HL-60/S4 treated with phorbol 12-myristate 13-acetate at 8.2 ng/mL for 4 days and 3 days (cell line): Measurements from ENCODE around the gene ZRANB1.

Experiments
- in situ Hi-C: fragments of 300-500 bp; cut with MboI; formaldehyde crosslinking; loops from 2 replicates; pipeline ENCODE4 v1.15.0; 2022; ENCODE audit warnings: low sequenced_read_pairs

Gene ZRANB1

GRCh38 chr10:125004571-125005311 is 62.8 kb downstream of the ZRANB1 start:
- in situ Hi-C loops: no loop called here

- in situ Hi-C loops: no loop called here
Measured at GRCh38 chr10:125005312-125006187, 63.6 kb downstream of the ZRANB1 start.

- in situ Hi-C loops: no loop called here
Measured at GRCh38 chr10:125006188-125006680, 64.3 kb downstream of the ZRANB1 start.

GRCh38 chr10:125006921-125007426 is 65.1 kb downstream of the ZRANB1 start:
- in situ Hi-C loops: no loop called here

- in situ Hi-C loops: no loop called here
Measured at GRCh38 chr10:125007436-125007835, 65.5 kb downstream of the ZRANB1 start.

- in situ Hi-C loops: no loop called here
Measured at GRCh38 chr10:125008689-125009638, 67.0 kb downstream of the ZRANB1 start.

- in situ Hi-C loops: no loop called here
Measured at GRCh38 chr10:125009661-125010161, 67.8 kb downstream of the ZRANB1 start.

- in situ Hi-C loops: no loop called here
Measured at GRCh38 chr10:125010362-125010761, 68.4 kb downstream of the ZRANB1 start.

GRCh38 chr10:125011171-125011925 is 69.4 kb downstream of the ZRANB1 start:
- in situ Hi-C loops: no loop called here

- in situ Hi-C loops: no loop called here
Measured at GRCh38 chr10:125011926-125012705, 70.2 kb downstream of the ZRANB1 start.

GRCh38 chr10:125012851-125013528 is 71.1 kb downstream of the ZRANB1 start:
- in situ Hi-C loops: no loop called here

- in situ Hi-C loops: no loop called here
Measured at GRCh38 chr10:125013529-125013872, 71.6 kb downstream of the ZRANB1 start.

GRCh38 chr10:125014086-125014830 is 72.3 kb downstream of the ZRANB1 start:
- in situ Hi-C loops: no loop called here

GRCh38 chr10:125014836-125015355 is 73.0 kb downstream of the ZRANB1 start:
- in situ Hi-C loops: no loop called here

- in situ Hi-C loops: no loop called here
Measured at GRCh38 chr10:125015356-125015944, 73.5 kb downstream of the ZRANB1 start.

GRCh38 chr10:125016123-125016522 is 74.2 kb downstream of the ZRANB1 start:
- in situ Hi-C loops: no loop called here

- in situ Hi-C loops: no loop called here
Measured at GRCh38 chr10:125016611-125017202, 74.8 kb downstream of the ZRANB1 start.
